Measurements from ENCODE around the gene ZNF85. TPM values are rescaled to one million over a fixed set of nuclear protein-coding genes. Genes with fewer than 3 reads are reported as not detected.
"Not testable (repeated sequence)": the region's sequence is repeated elsewhere in the genome, so short reads cannot be mapped to it uniquely, and the experiment has no call there.

ZNF85 gene
- total and polyA plus RNA-seq, 2 of the 13 experiments (the other 11 are each of a cell fraction or from before 2014, with no cell fraction given): 1.1 to 3.7 TPM

DNA sequence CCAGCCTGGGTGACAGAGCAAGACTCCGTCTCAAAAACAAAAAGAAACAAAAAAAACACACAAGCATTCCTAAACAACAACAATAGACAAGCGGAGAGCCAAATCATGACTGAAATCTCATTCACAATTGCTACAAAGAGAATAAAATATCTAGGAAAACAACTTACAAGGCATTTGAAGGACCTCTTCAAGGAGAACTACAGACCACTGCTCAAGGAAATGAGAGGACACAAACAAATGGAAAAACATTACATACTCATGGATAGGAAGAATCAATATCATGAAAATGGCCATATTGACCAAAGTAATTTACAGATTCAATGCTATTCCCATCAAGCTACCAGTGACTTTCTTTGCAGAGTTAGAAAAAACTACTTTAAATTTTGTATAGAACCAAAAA, 69.7 kb downstream of the ZNF85 start:
- H4K20me1 ChIP-seq (ENCODE audit: insufficient read depth, low read length); intact Hi-C loops (cut with micrococcal nuclease; ENCODE audit: unreplicated experiment); DNase-seq (ENCODE audit: low spot score); H3K4me1 ChIP-seq (ENCODE audit: insufficient read depth, low read length); H3K27me3 ChIP-seq (ENCODE audit: control insufficient read depth in 1 of 2, insufficient read depth in 2 of 2, low read length in 2 of 2); in situ Hi-C loops (cut with HindIII; ENCODE audit: extremely low pct_ligation_motif_present, low pct_unique_long_range_greater_than_20kb); H3K9ac ChIP-seq (ENCODE audit: insufficient read depth, low read depth, low read length); H3K4me2 ChIP-seq (ENCODE audit: low read depth, low read length); H3K27ac ChIP-seq (ENCODE audit: extremely low read length, insufficient read depth, low read length); ATAC-seq; H3K4me3 ChIP-seq (replicated peaks in 1 of 3; ENCODE audit: insufficient read depth in 1 of 3, low read depth in 2 of 3, low read length in 3 of 3); FAIRE-seq; BruUV-seq (replicated peaks); H2AFZ ChIP-seq (ENCODE audit: low read length); H3K36me3 ChIP-seq (replicated peaks in 1 of 2; ENCODE audit: control insufficient read depth in 1 of 2, insufficient read depth in 2 of 2, low read length in 2 of 2); H3K79me2 ChIP-seq (ENCODE audit: insufficient read depth, low read length); POLR2A ChIA-PET; CTCF ChIA-PET (ENCODE audit: low intra/inter-chr PET ratio, low total read pairs): not testable (repeated sequence)
- WGBS (ENCODE audit: low lambda C conversion rate): 16% methylated on average over 2 of the region's 2 CpGs
- peaks cover 12% of the 10 kb centered on the region; the same call in 1 of the 2 replicates for H3K9me3 ChIP-seq (ENCODE audit: low read length)
- peak; percentile 92 for TF ChIP-seq ZNF317 (CRISPR knock-in tag; IDR thresholded peaks at IDR 0.05)

DNA sequence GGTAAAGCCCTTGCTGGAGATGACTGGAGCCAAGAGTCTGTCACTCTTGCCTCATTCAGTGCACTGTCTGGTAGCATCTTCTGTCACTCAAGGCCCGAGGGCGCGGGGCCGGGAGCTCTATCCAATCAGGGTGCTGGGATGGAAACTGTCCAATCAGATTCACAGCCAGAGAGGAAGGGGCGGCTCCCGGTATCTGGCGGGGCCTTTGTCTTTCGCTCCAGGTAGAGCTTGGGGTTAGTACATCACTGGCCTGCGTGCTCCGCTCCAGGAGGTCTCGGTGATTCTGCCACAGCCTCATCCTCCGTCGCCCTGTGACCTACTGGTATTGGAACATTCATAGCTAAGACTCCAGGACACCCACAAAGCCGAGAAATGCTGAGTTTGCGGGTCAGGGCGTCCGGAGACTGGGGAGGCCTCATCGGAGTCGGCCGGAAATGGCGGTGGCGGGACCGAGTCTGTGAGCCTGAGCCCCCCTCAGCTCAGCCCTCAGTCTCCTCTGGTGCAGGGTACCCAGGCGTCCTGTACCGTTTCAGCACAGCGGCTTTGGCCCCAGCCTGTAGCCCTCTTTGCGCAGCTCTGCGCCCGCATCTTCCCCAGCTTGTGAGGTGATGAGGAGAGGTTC, 76.8 kb downstream of the ZNF85 start:
- H3K4me3 ChIP-seq (replicated peaks in 1 of 3; ENCODE audit: insufficient read depth in 1 of 3, low read depth in 2 of 3, low read length in 3 of 3): no peak overlapping the region
- H3K79me2 ChIP-seq (ENCODE audit: insufficient read depth, low read length): no peaks in the 10 kb centered on the region
- BruUV-seq (replicated peaks): no TSS peak
- intact Hi-C loops (cut with micrococcal nuclease; ENCODE audit: unreplicated experiment) (no loop called here), in situ Hi-C loops (cut with HindIII; ENCODE audit: extremely low pct_ligation_motif_present, low pct_unique_long_range_greater_than_20kb) (no loop called here)
- H3K27me3 ChIP-seq (ENCODE audit: control insufficient read depth in 1 of 2, insufficient read depth in 2 of 2, low read length in 2 of 2): no peaks in the 10 kb centered on the region
- 57% methylated on average over 16 of the region's 29 CpGs for WGBS (ENCODE audit: low lambda C conversion rate)
- DNase-seq (ENCODE audit: low spot score): no peak
- H3K4me1 ChIP-seq (ENCODE audit: insufficient read depth, low read length): no peaks in the 10 kb centered on the region
- H3K4me2 ChIP-seq (ENCODE audit: low read depth, low read length): no peak overlapping the region
- FAIRE-seq: no peak
- ATAC-seq: peak; percentile 57
- no peak overlapping the region for H2AFZ ChIP-seq (ENCODE audit: low read length)
- H3K27ac ChIP-seq (ENCODE audit: extremely low read length, insufficient read depth, low read length): no peak overlapping the region
- no peak overlapping the region for H3K9ac ChIP-seq (ENCODE audit: insufficient read depth, low read depth, low read length)
- CTCF ChIA-PET (ENCODE audit: low intra/inter-chr PET ratio, low total read pairs): no interaction called here
- H3K36me3 ChIP-seq (replicated peaks in 1 of 2; ENCODE audit: control insufficient read depth in 1 of 2, insufficient read depth in 2 of 2, low read length in 2 of 2): no peaks in the 10 kb centered on the region
- H4K20me1 ChIP-seq (ENCODE audit: insufficient read depth, low read length): no peaks in the 10 kb centered on the region
- POLR2A ChIA-PET: no interaction called here
- no peaks in the 10 kb centered on the region for H3K9me3 ChIP-seq (ENCODE audit: low read length)
- TF ChIP-seq BORCS8-MEF2B (CRISPR knock-in tag; IDR thresholded peaks at IDR 0.05): no peak
- TF ChIP-seq ZNF24 (IDR thresholded peaks at IDR 0.05): no peak
- TF ChIP-seq, protein P1, sequence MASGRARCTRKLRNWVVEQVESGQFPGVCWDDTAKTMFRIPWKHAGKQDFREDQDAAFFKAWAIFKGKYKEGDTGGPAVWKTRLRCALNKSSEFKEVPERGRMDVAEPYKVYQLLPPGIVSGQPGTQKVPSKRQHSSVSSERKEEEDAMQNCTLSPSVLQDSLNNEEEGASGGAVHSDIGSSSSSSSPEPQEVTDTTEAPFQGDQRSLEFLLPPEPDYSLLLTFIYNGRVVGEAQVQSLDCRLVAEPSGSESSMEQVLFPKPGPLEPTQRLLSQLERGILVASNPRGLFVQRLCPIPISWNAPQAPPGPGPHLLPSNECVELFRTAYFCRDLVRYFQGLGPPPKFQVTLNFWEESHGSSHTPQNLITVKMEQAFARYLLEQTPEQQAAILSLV (CRISPR knock-in tag; IDR thresholded peaks at IDR 0.05; ENCODE audit: borderline replicate concordance): no peak
- no peak for TF ChIP-seq PRPF4 (IDR thresholded peaks at IDR 0.05; ENCODE audit: low read depth, low read length, poor library complexity, severe bottlenecking)
- no peak for TF ChIP-seq ZNF562 (CRISPR knock-in tag; IDR thresholded peaks at IDR 0.05; ENCODE audit: borderline replicate concordance)
- no peak for TF ChIP-seq DPF2 (CRISPR knock-in tag; IDR thresholded peaks at IDR 0.05; ENCODE audit: borderline replicate concordance, low read depth)
- TF ChIP-seq IRF2 (CRISPR knock-in tag; IDR thresholded peaks at IDR 0.05): no peak
- TF ChIP-seq, protein P2, sequence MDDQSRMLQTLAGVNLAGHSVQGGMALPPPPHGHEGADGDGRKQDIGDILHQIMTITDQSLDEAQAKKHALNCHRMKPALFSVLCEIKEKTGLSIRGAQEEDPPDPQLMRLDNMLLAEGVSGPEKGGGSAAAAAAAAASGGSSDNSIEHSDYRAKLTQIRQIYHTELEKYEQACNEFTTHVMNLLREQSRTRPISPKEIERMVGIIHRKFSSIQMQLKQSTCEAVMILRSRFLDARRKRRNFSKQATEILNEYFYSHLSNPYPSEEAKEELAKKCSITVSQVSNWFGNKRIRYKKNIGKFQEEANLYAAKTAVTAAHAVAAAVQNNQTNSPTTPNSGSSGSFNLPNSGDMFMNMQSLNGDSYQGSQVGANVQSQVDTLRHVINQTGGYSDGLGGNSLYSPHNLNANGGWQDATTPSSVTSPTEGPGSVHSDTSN (CRISPR knock-in tag; IDR thresholded peaks at IDR 0.05; ENCODE audit: borderline replicate concordance): no peak
- TF ChIP-seq GATA4 (IDR thresholded peaks at IDR 0.05; ENCODE audit: borderline replicate concordance, low read depth): no peak
- TF ChIP-seq, protein P3, sequence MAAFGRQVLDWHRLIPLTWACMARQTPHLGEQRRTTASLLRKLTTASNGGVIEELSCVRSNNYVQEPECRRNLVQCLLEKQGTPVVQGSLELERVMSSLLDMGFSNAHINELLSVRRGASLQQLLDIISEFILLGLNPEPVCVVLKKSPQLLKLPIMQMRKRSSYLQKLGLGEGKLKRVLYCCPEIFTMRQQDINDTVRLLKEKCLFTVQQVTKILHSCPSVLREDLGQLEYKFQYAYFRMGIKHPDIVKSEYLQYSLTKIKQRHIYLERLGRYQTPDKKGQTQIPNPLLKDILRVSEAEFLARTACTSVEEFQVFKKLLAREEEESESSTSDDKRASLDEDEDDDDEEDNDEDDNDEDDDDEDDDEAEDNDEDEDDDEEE (CRISPR knock-in tag; IDR thresholded peaks at IDR 0.05): no peak
- no peak for TF ChIP-seq ZNF615 (CRISPR knock-in tag; IDR thresholded peaks at IDR 0.05; ENCODE audit: borderline replicate concordance)
- no peak for TF ChIP-seq MIXL1 (CRISPR knock-in tag; IDR thresholded peaks at IDR 0.05)
- TF ChIP-seq JUN (CRISPR knock-in tag; IDR thresholded peaks at IDR 0.05): no peak
- TF ChIP-seq SNAI1 (CRISPR knock-in tag; IDR thresholded peaks at IDR 0.05; ENCODE audit: borderline replicate concordance): no peak
- no peak for TF ChIP-seq ZNF180 (CRISPR knock-in tag; IDR thresholded peaks at IDR 0.05; ENCODE audit: borderline replicate concordance, low read depth)
- TF ChIP-seq GTF2F1 (IDR thresholded peaks at IDR 0.05; ENCODE audit: low read length): no peak
